Hepatocyte (in vitro differentiated cells): Measurements from ENCODE around the gene KCTD11.
"Not testable (repeated sequence)": the region's sequence is repeated elsewhere in the genome, so short reads cannot be mapped to it uniquely, and the experiment has no call there.

Experiments
- CTCF ChIP-seq: fragments of 200-600 bp; sonication (generic); IDR thresholded peaks from 2 replicates; pipeline ENCODE4 v1.5.1; 2016; ENCODE audit warnings: antibody characterized with exemption, mild to moderate bottlenecking; ENCODE audit not compliant: poor library complexity
- EZH2 ChIP-seq: fragments of 200-600 bp; sonication (generic); IDR thresholded peaks from 2 replicates; pipeline ENCODE4 v1.6.1; 2016; ENCODE audit warnings: antibody characterized with exemption, mild to moderate bottlenecking, borderline replicate concordance
- EZH2phosphoT487 ChIP-seq: fragments of 200-600 bp; sonication (generic); IDR thresholded peaks from one replicate; pipeline ENCODE4 v1.6.1; 2018; ENCODE audit warnings: antibody characterized with exemption, mild to moderate bottlenecking, low read depth, moderate library complexity; ENCODE audit not compliant: unreplicated experiment, severe bottlenecking

GRCh38 chr17:7335765-7336164 is 16.2 kb upstream of the KCTD11 start:
- not testable (repeated sequence) for TF ChIP-seq CTCF, EZH2phosphoT487, EZH2
